SK-N-SH (cell line): ENCODE results near the gene GIMAP2. TPM values are rescaled to one million over a fixed set of nuclear protein-coding genes. Genes with fewer than 3 reads are reported as not detected.
"Not testable (repeated sequence)": the region's sequence is repeated elsewhere in the genome, so short reads cannot be mapped to it uniquely, and the experiment has no call there.

ENCODE experiments used
- CTCF ChIA-PET: fragments of 300-600, 350-600 bp; formaldehyde crosslinking; extraction: SDS; loops from one replicate; lab custom pipeline; 2021; lab: Yijun Ruan, JAX
- POLR2A ChIA-PET: fragments of 350-600 bp; sonication (Branson Sonifier 250); formaldehyde crosslinking; extraction: SDS; loops from one replicate; lab custom pipeline; 2020; ENCODE audit warnings: antibody characterized with exemption, inconsistent platforms; lab: Yijun Ruan, JAX
- DNase-seq: peaks from one replicate; pipeline ENCODE4 v3.0.0; 2012
- H2AFZ ChIP-seq: fragments of 200-600 bp; sonication (generic); 2 replicates; pipeline ENCODE4 v1.8.1; 2016; ENCODE audit warnings: antibody characterized with exemption, mild to moderate bottlenecking, low read depth
- H3F3A ChIP-seq: fragments of 200-600 bp; sonication (generic); replicated peaks from 2 replicates; pipeline ENCODE3; 2016; ENCODE audit warnings: antibody characterized with exemption, mild to moderate bottlenecking; ENCODE audit not compliant: insufficient read depth
- H3K27ac ChIP-seq, 2 experiments: fragments of 200-500 bp in 1 of 2; fragments of 200-600 bp in 1 of 2; sonication (Bioruptor generic) in 1 of 2; sonication (generic), shearing (Covaris generic) in 1 of 2; 2 replicates each; pipeline versions ENCODE4 v1.5.1 to v1.6.1; 2014 to 2016; ENCODE audit warnings: low read depth in 2 of 2, inconsistent platforms in 1 of 2, low read length in 1 of 2, mild to moderate bottlenecking in 1 of 2, mixed read lengths in 1 of 2
- H3K27me3 ChIP-seq: fragments of 200-600 bp; sonication (generic), shearing (Covaris generic); 2 replicates; pipeline ENCODE4 v1.6.1; 2016; ENCODE audit warnings: mixed run types; ENCODE audit not compliant: insufficient read depth
- H3K36me3 ChIP-seq, 2 experiments: fragments of 200-500 bp in 1 of 2; fragments of 200-600 bp in 1 of 2; sonication (Bioruptor generic) in 1 of 2; sonication (generic) in 1 of 2; replicated peaks in 1 of 2; 2 replicates each; pipeline versions ENCODE3 to v1.5.1; 2014 to 2016; ENCODE audit warnings: low read length in 1 of 2, mild to moderate bottlenecking in 1 of 2; ENCODE audit not compliant: insufficient read depth in 2 of 2, control insufficient read depth in 1 of 2
- H3K4me1 ChIP-seq, 2 experiments: fragments of 200-500 bp in 1 of 2; fragments of 200-600 bp in 1 of 2; sonication (Bioruptor generic) in 1 of 2; sonication (generic), shearing (Covaris generic) in 1 of 2; 2 replicates each; pipeline versions ENCODE4 v1.5.1 to v1.6.1; 2014 to 2016; ENCODE audit warnings: low read depth in 1 of 2, low read length in 1 of 2, mixed run types in 1 of 2; ENCODE audit not compliant: insufficient read depth in 2 of 2, control insufficient read depth in 1 of 2
- H3K4me2 ChIP-seq: fragments of 200-600 bp; sonication (generic), shearing (Covaris generic); 2 replicates; pipeline ENCODE4 v1.6.1; 2017; ENCODE audit warnings: mixed run types
- H3K4me3 ChIP-seq, 2 experiments: fragments of 200-500 bp in 1 of 2; fragments of 200-600 bp in 1 of 2; sonication (Bioruptor generic) in 1 of 2; sonication (generic), shearing (Covaris generic) in 1 of 2; 2 replicates each; pipeline versions ENCODE4 v1.5.1 to v1.8.1; 2014 to 2016; ENCODE audit warnings: low read depth in 2 of 2, inconsistent platforms in 1 of 2, low read length in 1 of 2, mild to moderate bottlenecking in 1 of 2, mixed read lengths in 1 of 2, moderate library complexity in 1 of 2
- H3K79me2 ChIP-seq: fragments of 200-600 bp; sonication (generic); 2 replicates; pipeline ENCODE4 v1.8.1; 2017; ENCODE audit warnings: mild to moderate bottlenecking; ENCODE audit not compliant: insufficient read depth
- H3K9ac ChIP-seq: fragments of 200-600 bp; sonication (generic); 2 replicates; pipeline ENCODE4 v1.6.1; 2017; ENCODE audit warnings: mixed run types
- H3K9me2 ChIP-seq: fragments of 200-600 bp; sonication (generic); 2 replicates; pipeline ENCODE4 v1.6.1; 2017; ENCODE audit warnings: mixed run types
- H3K9me3 ChIP-seq: fragments of 200-600 bp; sonication (generic); 2 replicates; pipeline ENCODE4 v1.6.1; 2017; ENCODE audit warnings: mixed run types, mild to moderate bottlenecking, moderate library complexity
- H4K20me1 ChIP-seq: fragments of 200-600 bp; sonication (generic); 2 replicates; pipeline ENCODE4 v1.6.1; 2017; ENCODE audit warnings: mild to moderate bottlenecking, mixed run types; ENCODE audit not compliant: insufficient read depth
- CHD2 ChIP-seq: fragments of 150-350 bp; IDR thresholded peaks from 2 replicates; pipeline ENCODE4 v1.6.1; 2018; ENCODE audit warnings: low read length; ENCODE audit not compliant: partially characterized antibody
- FOSL2 ChIP-seq: IDR thresholded peaks from 2 replicates; pipeline ENCODE4 v1.4.0; 2012; ENCODE audit warnings: low read depth, mild to moderate bottlenecking, moderate library complexity, borderline replicate concordance
- FOXJ3 ChIP-seq: sonication (generic); formaldehyde crosslinking; IDR thresholded peaks from 2 replicates; pipeline ENCODE4 v1.5.1; 2020; ENCODE audit warnings: mild to moderate bottlenecking, missing genetic modification reagents
- JUND ChIP-seq: IDR thresholded peaks from 2 replicates; pipeline ENCODE4 v1.4.0; 2012
- MEF2A ChIP-seq: IDR thresholded peaks from 2 replicates; pipeline ENCODE4 v1.4.0; 2012; ENCODE audit warnings: low read depth, borderline replicate concordance
- POLR2AphosphoS5 ChIP-seq: IDR thresholded peaks from 2 replicates; pipeline ENCODE4 v1.6.1; 2012; ENCODE audit warnings: low read depth, low read length
- RFX5 ChIP-seq: IDR thresholded peaks from 2 replicates; pipeline ENCODE4 v1.6.1; 2012; ENCODE audit warnings: mild to moderate bottlenecking, improper control_type of control experiment, low read length
- RXRA ChIP-seq: IDR thresholded peaks from 2 replicates; pipeline ENCODE4 v1.4.0; 2012; ENCODE audit warnings: low read depth, mild to moderate bottlenecking, borderline replicate concordance
- SIN3A ChIP-seq: IDR thresholded peaks from 2 replicates; pipeline ENCODE4 v1.6.1; 2012; ENCODE audit warnings: low read depth, mild to moderate bottlenecking, low read length, moderate library complexity, borderline replicate concordance
- SMC3 ChIP-seq: IDR thresholded peaks from 2 replicates; pipeline ENCODE4 v1.6.1; 2012; ENCODE audit warnings: low read depth, low read length, improper control_type of control experiment
- TEAD4 ChIP-seq: IDR thresholded peaks from 2 replicates; pipeline ENCODE4 v1.4.0; 2012; ENCODE audit warnings: mild to moderate bottlenecking, borderline replicate concordance; ENCODE audit not compliant: insufficient read depth
- YY1 ChIP-seq: IDR thresholded peaks from 2 replicates; pipeline ENCODE4 v1.4.0; 2012; ENCODE audit warnings: low read depth, mild to moderate bottlenecking
- WGBS: methylation state at CpG from one replicate; pipeline ENCODE4 v1.1.6; 2017; ENCODE audit warnings: low lambda C conversion rate; 5-methylcytosine and 5-hydroxymethylcytosine counted together
- polyA plus RNA-seq, 3 experiments: library from polyadenylated mRNA; depleted of rRNA; stranded (reverse); fragments of >200 nt; gene quantifications; 2 replicates each; pipeline ENCODE4 v1.2.3, GENCODE V29; 2012
- TF ChIP-seq, protein P1 (sequence below): fragments of 150-350 bp; IDR thresholded peaks from 2 replicates; pipeline ENCODE4 v1.6.1; 2017; ENCODE audit warnings: antibody characterized with exemption, low read length, low read depth, borderline replicate concordance
- TF ChIP-seq, protein P2 (sequence below): IDR thresholded peaks from 2 replicates; pipeline ENCODE4 v1.4.0; 2012; ENCODE audit warnings: low read depth, borderline replicate concordance
- TF ChIP-seq, protein P3 (sequence below): IDR thresholded peaks from 2 replicates; pipeline ENCODE4 v1.6.1; 2012; ENCODE audit warnings: mild to moderate bottlenecking, low read depth, low read length, moderate library complexity
- TF ChIP-seq, protein P4 (sequence below): IDR thresholded peaks from 2 replicates; pipeline ENCODE4 v1.4.0; 2012; ENCODE audit warnings: low read depth, borderline replicate concordance
- TF ChIP-seq, protein P5 (sequence below): IDR thresholded peaks from 2 replicates; pipeline ENCODE4 v1.4.0; 2012; ENCODE audit warnings: low read depth

The GIMAP2 gene
- polyA plus RNA-seq, 1 of the 3 experiments (the other 2 are of a cell fraction): 4.1 TPM

DNA sequence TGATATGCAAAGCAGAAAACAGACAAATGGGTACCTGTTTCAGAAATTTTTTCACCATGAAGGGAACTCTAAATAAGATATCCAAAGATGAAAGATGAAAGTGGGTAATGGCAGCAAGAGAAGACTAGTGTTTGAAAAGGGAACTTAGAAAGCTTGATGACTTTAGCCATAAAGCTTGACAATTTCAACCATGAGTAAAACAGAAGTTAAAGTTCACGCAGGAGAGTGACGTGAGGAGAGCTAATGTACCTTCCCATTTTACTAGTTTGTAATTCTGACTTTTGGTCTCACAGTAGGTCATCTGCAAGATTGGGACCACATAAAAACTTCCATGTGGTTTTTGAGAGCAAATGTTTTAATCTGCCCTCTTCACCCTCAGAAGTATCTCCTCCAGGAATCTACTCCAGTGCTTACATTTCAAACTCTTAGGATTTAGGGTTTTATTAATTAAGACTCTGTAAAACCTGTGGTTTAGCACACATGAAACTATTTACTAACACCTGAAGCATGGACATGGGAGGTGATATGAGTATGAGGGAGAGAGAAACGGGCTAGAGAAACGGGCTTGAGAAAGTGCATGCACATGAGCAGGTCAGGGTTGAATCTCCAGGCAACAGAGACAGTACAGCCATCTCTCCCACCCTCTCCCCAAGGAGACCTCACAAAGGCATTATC is 24.4 kb upstream of the GIMAP2 start (continued):
- no peak for TF ChIP-seq SMC3

DNA sequence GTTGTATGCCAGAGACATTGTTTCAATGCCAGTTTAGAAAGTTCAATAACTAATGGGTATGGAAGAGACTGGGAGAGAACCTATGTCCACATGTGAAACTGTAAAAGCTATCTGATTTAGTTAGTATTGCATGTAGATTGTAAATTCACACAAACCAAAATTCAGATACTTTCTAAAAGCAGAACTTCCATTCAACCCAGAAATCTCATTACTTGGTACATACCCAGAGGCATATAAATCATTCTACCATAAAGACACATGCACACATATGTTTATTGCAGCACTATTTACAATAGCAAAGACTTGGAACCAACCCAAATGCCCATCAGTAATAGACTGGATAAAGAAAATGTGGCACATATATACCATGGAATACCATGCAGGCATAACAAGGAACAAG is 22.7 kb upstream of the GIMAP2 start:
- DNase-seq, H3K4me3 ChIP-seq, H3K79me2 ChIP-seq, H3K9ac ChIP-seq, H2AFZ ChIP-seq, CTCF ChIA-PET, H3K4me2 ChIP-seq, H3K9me3 ChIP-seq, H3K4me1 ChIP-seq, H4K20me1 ChIP-seq, H3K9me2 ChIP-seq, POLR2A ChIA-PET, H3K36me3 ChIP-seq, H3K27ac ChIP-seq, H3F3A ChIP-seq: not testable (repeated sequence)
- peaks cover 13% of the 10 kb centered on the region; the same call in 1 of the 2 replicates for H3K27me3 ChIP-seq

DNA sequence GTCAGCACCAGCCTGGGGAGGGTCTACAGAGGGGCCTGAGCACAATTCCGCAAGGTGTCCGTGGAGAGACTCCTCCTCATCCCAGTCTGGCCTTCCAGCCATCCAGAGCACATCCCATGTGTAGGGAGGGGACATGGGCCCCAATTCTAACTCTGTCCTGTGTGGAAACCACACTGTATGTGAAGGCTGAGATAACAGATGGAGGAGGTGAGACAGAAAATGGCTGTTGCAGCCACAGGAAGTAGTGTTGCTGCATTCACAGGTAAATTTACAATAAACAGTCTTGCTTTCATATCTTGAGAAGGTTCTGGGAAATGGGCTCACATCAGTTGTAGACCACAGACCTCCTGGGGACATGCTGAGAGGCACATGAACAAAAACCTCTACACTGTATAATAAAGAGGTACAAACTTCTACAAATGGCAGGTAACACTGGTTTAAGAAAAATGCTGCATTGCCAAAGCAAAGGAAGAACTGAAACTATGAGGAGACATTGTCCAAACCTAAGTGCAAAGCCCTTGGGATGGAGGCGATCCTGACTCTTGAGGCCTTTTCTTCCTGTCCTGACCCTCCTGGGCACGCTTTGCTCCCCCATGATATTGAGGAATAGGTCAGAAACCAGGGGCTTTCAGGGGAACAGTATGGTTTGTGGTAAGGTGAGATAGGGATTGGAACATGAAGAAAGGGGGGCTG is 21.6 kb upstream of the GIMAP2 start:
- Histone ChIP-seq H3K9ac (no peak overlapping the region), H3K4me1 (no peaks in the 10 kb centered on the region)
- no peak for DNase-seq
- TF ChIP-seq YY1: no peak
- no peak for TF ChIP-seq JUND
- TF ChIP-seq, protein P1, sequence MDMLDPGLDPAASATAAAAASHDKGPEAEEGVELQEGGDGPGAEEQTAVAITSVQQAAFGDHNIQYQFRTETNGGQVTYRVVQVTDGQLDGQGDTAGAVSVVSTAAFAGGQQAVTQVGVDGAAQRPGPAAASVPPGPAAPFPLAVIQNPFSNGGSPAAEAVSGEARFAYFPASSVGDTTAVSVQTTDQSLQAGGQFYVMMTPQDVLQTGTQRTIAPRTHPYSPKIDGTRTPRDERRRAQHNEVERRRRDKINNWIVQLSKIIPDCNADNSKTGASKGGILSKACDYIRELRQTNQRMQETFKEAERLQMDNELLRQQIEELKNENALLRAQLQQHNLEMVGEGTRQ: no peak
- TF ChIP-seq SIN3A: no peak
- TF ChIP-seq, protein P2, sequence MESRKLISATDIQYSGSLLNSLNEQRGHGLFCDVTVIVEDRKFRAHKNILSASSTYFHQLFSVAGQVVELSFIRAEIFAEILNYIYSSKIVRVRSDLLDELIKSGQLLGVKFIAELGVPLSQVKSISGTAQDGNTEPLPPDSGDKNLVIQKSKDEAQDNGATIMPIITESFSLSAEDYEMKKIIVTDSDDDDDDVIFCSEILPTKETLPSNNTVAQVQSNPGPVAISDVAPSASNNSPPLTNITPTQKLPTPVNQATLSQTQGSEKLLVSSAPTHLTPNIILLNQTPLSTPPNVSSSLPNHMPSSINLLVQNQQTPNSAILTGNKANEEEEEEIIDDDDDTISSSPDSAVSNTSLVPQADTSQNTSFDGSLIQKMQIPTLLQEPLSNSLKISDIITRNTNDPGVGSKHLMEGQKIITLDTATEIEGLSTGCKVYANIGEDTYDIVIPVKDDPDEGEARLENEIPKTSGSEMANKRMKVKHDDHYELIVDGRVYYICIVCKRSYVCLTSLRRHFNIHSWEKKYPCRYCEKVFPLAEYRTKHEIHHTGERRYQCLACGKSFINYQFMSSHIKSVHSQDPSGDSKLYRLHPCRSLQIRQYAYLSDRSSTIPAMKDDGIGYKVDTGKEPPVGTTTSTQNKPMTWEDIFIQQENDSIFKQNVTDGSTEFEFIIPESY: no peak
- TF ChIP-seq CHD2: no peak
- TF ChIP-seq FOSL2: no peak
- TF ChIP-seq, protein P3, sequence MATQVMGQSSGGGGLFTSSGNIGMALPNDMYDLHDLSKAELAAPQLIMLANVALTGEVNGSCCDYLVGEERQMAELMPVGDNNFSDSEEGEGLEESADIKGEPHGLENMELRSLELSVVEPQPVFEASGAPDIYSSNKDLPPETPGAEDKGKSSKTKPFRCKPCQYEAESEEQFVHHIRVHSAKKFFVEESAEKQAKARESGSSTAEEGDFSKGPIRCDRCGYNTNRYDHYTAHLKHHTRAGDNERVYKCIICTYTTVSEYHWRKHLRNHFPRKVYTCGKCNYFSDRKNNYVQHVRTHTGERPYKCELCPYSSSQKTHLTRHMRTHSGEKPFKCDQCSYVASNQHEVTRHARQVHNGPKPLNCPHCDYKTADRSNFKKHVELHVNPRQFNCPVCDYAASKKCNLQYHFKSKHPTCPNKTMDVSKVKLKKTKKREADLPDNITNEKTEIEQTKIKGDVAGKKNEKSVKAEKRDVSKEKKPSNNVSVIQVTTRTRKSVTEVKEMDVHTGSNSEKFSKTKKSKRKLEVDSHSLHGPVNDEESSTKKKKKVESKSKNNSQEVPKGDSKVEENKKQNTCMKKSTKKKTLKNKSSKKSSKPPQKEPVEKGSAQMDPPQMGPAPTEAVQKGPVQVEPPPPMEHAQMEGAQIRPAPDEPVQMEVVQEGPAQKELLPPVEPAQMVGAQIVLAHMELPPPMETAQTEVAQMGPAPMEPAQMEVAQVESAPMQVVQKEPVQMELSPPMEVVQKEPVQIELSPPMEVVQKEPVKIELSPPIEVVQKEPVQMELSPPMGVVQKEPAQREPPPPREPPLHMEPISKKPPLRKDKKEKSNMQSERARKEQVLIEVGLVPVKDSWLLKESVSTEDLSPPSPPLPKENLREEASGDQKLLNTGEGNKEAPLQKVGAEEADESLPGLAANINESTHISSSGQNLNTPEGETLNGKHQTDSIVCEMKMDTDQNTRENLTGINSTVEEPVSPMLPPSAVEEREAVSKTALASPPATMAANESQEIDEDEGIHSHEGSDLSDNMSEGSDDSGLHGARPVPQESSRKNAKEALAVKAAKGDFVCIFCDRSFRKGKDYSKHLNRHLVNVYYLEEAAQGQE: no peak
- TF ChIP-seq, protein P4, sequence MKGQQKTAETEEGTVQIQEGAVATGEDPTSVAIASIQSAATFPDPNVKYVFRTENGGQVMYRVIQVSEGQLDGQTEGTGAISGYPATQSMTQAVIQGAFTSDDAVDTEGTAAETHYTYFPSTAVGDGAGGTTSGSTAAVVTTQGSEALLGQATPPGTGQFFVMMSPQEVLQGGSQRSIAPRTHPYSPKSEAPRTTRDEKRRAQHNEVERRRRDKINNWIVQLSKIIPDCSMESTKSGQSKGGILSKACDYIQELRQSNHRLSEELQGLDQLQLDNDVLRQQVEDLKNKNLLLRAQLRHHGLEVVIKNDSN: no peak
- no peak for TF ChIP-seq RXRA
- TF ChIP-seq, protein P5, sequence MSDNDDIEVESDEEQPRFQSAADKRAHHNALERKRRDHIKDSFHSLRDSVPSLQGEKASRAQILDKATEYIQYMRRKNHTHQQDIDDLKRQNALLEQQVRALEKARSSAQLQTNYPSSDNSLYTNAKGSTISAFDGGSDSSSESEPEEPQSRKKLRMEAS: no peak
- no peak for TF ChIP-seq TEAD4
- TF ChIP-seq SMC3: no peak
- TF ChIP-seq MEF2A: no peak
- no peak for TF ChIP-seq RFX5
- TF ChIP-seq FOXJ3 (CRISPR knock-in tag): no peak
- TF ChIP-seq POLR2AphosphoS5: no peak
- TF ChIP-seq, all 33 proteins: peak for 0
- no peak overlapping the region for H3K4me3 ChIP-seq
- H3K36me3 ChIP-seq: no peaks in the 10 kb centered on the region
- no peak overlapping the region for H2AFZ ChIP-seq
- no peaks in the 10 kb centered on the region for H3K79me2 ChIP-seq
- no peaks in the 10 kb centered on the region for H3K9me3 ChIP-seq
- H3K9me2 ChIP-seq: no peaks in the 10 kb centered on the region
- no peaks in the 10 kb centered on the region for H4K20me1 ChIP-seq
- no peaks in the 10 kb centered on the region for H3F3A ChIP-seq
- ChIA-PET POLR2A (no interaction called here), CTCF (no interaction called here)
- peaks cover 5% of the 10 kb centered on the region; the same call in 1 of the 2 replicates for H3K27me3 ChIP-seq
- H3K4me2 ChIP-seq: no peak overlapping the region
- 5% methylated on average over 4 of the region's 4 CpGs for WGBS
- H3K27ac ChIP-seq: no peak overlapping the region
